OCI-LY1 (cell line): ENCODE results near the gene CCDC92.

Source experiments
- H2AFZ ChIP-seq: fragments of 200-600 bp; sonication (generic), shearing (Covaris generic); 2 replicates; pipeline ENCODE4 v1.6.0; 2014; ENCODE audit warnings: antibody characterized with exemption, mild to moderate bottlenecking, low read length
- H3F3A ChIP-seq: fragments of 200-600 bp; sonication (generic), shearing (Covaris generic); 2 replicates; pipeline ENCODE4 v1.6.0; 2014; ENCODE audit warnings: mild to moderate bottlenecking, antibody characterized with exemption, low read length, moderate library complexity; ENCODE audit not compliant: insufficient read depth
- H3K27ac ChIP-seq: fragments of 200-600 bp; sonication (generic); 2 replicates; pipeline ENCODE4 v1.5.1; 2014; ENCODE audit warnings: low read length, mixed run types, mild to moderate bottlenecking, low read depth; ENCODE audit not compliant: poor library complexity, severe bottlenecking
- H3K27me3 ChIP-seq: fragments of 200-600 bp; sonication (generic); 2 replicates; pipeline ENCODE4 v1.6.0; 2014; ENCODE audit warnings: antibody characterized with exemption, mild to moderate bottlenecking, low read length, moderate library complexity; ENCODE audit not compliant: insufficient read depth
- H3K36me3 ChIP-seq: fragments of 200-600 bp; sonication (generic); 2 replicates; pipeline ENCODE4 v1.6.1; 2014; ENCODE audit warnings: mild to moderate bottlenecking, antibody characterized with exemption, low read length, moderate library complexity, mixed read lengths; ENCODE audit not compliant: insufficient read depth
- H3K4me1 ChIP-seq: fragments of 200-600 bp; sonication (generic); 2 replicates; pipeline ENCODE4 v1.5.1; 2014; ENCODE audit warnings: mild to moderate bottlenecking, low read length, moderate library complexity; ENCODE audit not compliant: insufficient read depth, severe bottlenecking
- H3K4me2 ChIP-seq: fragments of 200-600 bp; sonication (generic), shearing (Covaris generic); 2 replicates; pipeline ENCODE4 v1.6.1; 2014; ENCODE audit warnings: low read length
- H3K4me3 ChIP-seq: fragments of 200-600 bp; sonication (generic); 2 replicates; pipeline ENCODE4 v1.5.1; 2014; ENCODE audit warnings: low read length, low read depth, mild to moderate bottlenecking, mixed read lengths; ENCODE audit not compliant: poor library complexity, severe bottlenecking
- H3K79me2 ChIP-seq: fragments of 200-600 bp; shearing (Covaris generic); 2 replicates; pipeline ENCODE4 v1.6.1; 2016; ENCODE audit warnings: mixed run types, low read length, mixed read lengths; ENCODE audit not compliant: insufficient read depth
- H3K9ac ChIP-seq: fragments of 200-600 bp; sonication (generic), shearing (Covaris generic); 2 replicates; pipeline ENCODE4 v1.6.1; 2014; ENCODE audit warnings: mild to moderate bottlenecking, low read length, mixed read lengths
- H3K9me2 ChIP-seq: fragments of 200-600 bp; sonication (generic), shearing (Covaris generic); 2 replicates; pipeline ENCODE4 v1.6.1; 2014; ENCODE audit warnings: low read depth, mild to moderate bottlenecking, low read length, mixed read lengths
- H3K9me3 ChIP-seq: fragments of 200-600 bp; shearing (Covaris generic); 2 replicates; pipeline ENCODE4 v1.6.1; 2014; ENCODE audit warnings: low read length, mixed read lengths
- H4K20me1 ChIP-seq: fragments of 200-600 bp; sonication (generic), shearing (Covaris generic); 2 replicates; pipeline ENCODE4 v1.6.0; 2016; ENCODE audit warnings: mild to moderate bottlenecking, low read length; ENCODE audit not compliant: insufficient read depth
- CTCF ChIP-seq: fragments of 200-600 bp; sonication (generic), shearing (Covaris generic); IDR thresholded peaks from 2 replicates; pipeline ENCODE4 v1.5.1; 2017; ENCODE audit warnings: mild to moderate bottlenecking, antibody characterized with exemption, low read length, moderate library complexity, mixed read lengths
- EZH2 ChIP-seq: fragments of 200-600 bp; sonication (generic), shearing (Covaris generic); IDR thresholded peaks from 2 replicates; pipeline ENCODE4 v1.8.0; 2017; ENCODE audit warnings: borderline replicate concordance, mixed run types, mild to moderate bottlenecking, antibody characterized with exemption, low read length, moderate library complexity, mixed read lengths

Gene CCDC92

GRCh38 chr12:123979566-123979965, 6.9 kb upstream of the CCDC92 start:
- H4K20me1 ChIP-seq = no peaks in the 10 kb centered on the region
- H3K36me3 ChIP-seq = peaks cover 30% of the 10 kb centered on the region
- no peak overlapping the region for H3K4me3 ChIP-seq
- H3K4me2 ChIP-seq = no peak overlapping the region
- no peaks in the 10 kb centered on the region for H3F3A ChIP-seq
- no peak overlapping the region for H3K9ac ChIP-seq
- no peak overlapping the region for H2AFZ ChIP-seq
- H3K27me3 ChIP-seq = no peaks in the 10 kb centered on the region
- peaks cover 8% of the 10 kb centered on the region for H3K4me1 ChIP-seq
- TF ChIP-seq EZH2 = no peak
- no peak for TF ChIP-seq CTCF
- no peaks in the 10 kb centered on the region for H3K9me3 ChIP-seq
- H3K79me2 ChIP-seq = 0 out of 2 replicates have a peak, but pooled peaks cover 8% of the 10 kb centered on the region
- H3K27ac ChIP-seq = no peak overlapping the region
- H3K9me2 ChIP-seq = no peaks in the 10 kb centered on the region

GRCh38 chr12:123976227-123976826, 3.7 kb upstream of the CCDC92 start:
- H3K4me1 ChIP-seq = peaks cover 23% of the 10 kb centered on the region
- no peaks in the 10 kb centered on the region for H3K9me2 ChIP-seq
- H2AFZ ChIP-seq = no peak overlapping the region
- no peak for TF ChIP-seq EZH2
- no peak for TF ChIP-seq CTCF
- H3K4me2 ChIP-seq = no peak overlapping the region
- peaks cover 30% of the 10 kb centered on the region for H3K36me3 ChIP-seq
- no peaks in the 10 kb centered on the region for H3F3A ChIP-seq
- no peak overlapping the region for H3K4me3 ChIP-seq
- H3K27me3 ChIP-seq = no peaks in the 10 kb centered on the region
- no peak overlapping the region for H3K9ac ChIP-seq
- 0 out of 2 replicates have a peak, but pooled peaks cover 8% of the 10 kb centered on the region for H3K79me2 ChIP-seq
- H4K20me1 ChIP-seq = no peaks in the 10 kb centered on the region
- H3K27ac ChIP-seq = no peak overlapping the region
- H3K9me3 ChIP-seq = no peaks in the 10 kb centered on the region

GRCh38 chr12:123973552-123974341, 1.1 kb upstream of the CCDC92 start:
- Histone ChIP-seq H3K27me3 (no peaks in the 10 kb centered on the region), H2AFZ (no peak overlapping the region), H3K4me1 (peaks cover 25% of the 10 kb centered on the region), H3K4me2 (peak overlapping the region; percentile 89), H3K36me3 (peaks cover 30% of the 10 kb centered on the region), H3K9me2 (no peaks in the 10 kb centered on the region), H3K27ac (no peak overlapping the region), H3K9ac (peak overlapping the region; percentile 81), H4K20me1 (no peaks in the 10 kb centered on the region), H3K9me3 (no peaks in the 10 kb centered on the region), H3K4me3 (peak overlapping the region; percentile 70), H3F3A (0 out of 2 replicates have a peak, but pooled peaks cover 4% of the 10 kb centered on the region), H3K79me2 (0 out of 2 replicates have a peak, but pooled peaks cover 5% of the 10 kb centered on the region)
- no peak for TF ChIP-seq EZH2
- no peak for TF ChIP-seq CTCF
